ENCODE results near the gene U2AF2.

DNA sequence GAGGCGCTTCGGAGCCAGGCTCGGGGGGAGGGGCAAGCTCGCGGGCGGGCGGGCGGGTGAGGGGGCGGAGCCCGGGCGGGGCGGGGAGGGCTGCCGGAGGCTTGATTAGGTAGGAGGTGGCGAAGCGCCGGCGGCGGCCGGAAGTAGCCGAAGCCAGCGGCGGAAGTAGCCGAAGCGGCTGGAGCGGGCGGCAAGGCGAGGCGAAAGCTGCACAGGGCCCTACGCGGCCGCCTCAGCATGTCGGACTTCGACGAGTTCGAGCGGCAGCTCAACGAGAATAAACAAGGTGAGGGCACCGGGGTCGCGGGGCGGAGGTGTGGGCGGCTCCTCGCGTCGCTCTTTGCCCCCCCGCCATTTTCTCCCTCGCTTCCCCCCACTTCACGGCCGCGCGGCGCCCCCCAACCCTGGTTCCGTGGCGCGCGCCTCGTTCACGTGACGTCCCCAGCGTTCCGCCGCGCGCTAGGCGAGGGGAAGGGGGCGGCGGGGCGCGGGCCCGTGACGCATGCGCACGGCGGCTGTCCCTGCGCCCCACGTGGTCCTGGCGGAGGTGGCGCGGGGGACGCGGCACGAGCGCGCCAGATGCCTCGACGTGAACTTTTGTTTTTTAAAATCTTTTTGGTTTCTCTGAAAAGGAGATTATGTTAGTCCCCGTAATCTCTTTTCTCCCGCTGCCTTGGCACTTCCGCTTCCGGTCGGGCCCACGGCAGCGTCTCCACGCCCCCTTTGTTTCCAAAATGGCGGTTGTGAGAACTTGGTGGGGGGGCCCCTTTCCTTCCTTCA, at the start of gene U2AF2:
- TF ChIP-seq, protein P1, sequence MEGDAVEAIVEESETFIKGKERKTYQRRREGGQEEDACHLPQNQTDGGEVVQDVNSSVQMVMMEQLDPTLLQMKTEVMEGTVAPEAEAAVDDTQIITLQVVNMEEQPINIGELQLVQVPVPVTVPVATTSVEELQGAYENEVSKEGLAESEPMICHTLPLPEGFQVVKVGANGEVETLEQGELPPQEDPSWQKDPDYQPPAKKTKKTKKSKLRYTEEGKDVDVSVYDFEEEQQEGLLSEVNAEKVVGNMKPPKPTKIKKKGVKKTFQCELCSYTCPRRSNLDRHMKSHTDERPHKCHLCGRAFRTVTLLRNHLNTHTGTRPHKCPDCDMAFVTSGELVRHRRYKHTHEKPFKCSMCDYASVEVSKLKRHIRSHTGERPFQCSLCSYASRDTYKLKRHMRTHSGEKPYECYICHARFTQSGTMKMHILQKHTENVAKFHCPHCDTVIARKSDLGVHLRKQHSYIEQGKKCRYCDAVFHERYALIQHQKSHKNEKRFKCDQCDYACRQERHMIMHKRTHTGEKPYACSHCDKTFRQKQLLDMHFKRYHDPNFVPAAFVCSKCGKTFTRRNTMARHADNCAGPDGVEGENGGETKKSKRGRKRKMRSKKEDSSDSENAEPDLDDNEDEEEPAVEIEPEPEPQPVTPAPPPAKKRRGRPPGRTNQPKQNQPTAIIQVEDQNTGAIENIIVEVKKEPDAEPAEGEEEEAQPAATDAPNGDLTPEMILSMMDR (conservative IDR thresholded peaks at IDR 0.05; ENCODE audit: low read length) = no peak
- no peak for TF ChIP-seq EZH2phosphoT487 (IDR thresholded peaks at IDR 0.05; ENCODE audit: borderline replicate concordance, low read depth, low read length)

Measured in OCI-LY7 (cell line).